GM18498 (cell line): Measurements from ENCODE around the gene STS.
A peak's percentile ranks its signal among the peaks of the same experiment; 100 is the strongest.

Experiments
- ATAC-seq: cut with Tn5 transposase; IDR thresholded peaks from one replicate; pipeline ENCODE4 v1.9.1; 2021; ENCODE audit warnings: mild to moderate bottlenecking, moderate library complexity; ENCODE audit not compliant: unreplicated experiment

STS gene

GRCh38 chrX:7139202-7140081 lies 8.1 kb upstream of the STS start:
- no peak for ATAC-seq

- no peak for ATAC-seq
Measured at GRCh38 chrX:7143076-7143475, 4.4 kb upstream of the STS start.

GRCh38 chrX:7143941-7144525 lies 3.5 kb upstream of the STS start:
- no peak for ATAC-seq

GRCh38 chrX:7145454-7145853 lies 2.1 kb upstream of the STS start:
- no peak for ATAC-seq

GRCh38 chrX:7146020-7146702 lies 1.4 kb upstream of the STS start:
- ATAC-seq, result no peak

GRCh38 chrX:7146703-7147412 lies 654 bp upstream of the STS start:
- peak; percentile 5 for ATAC-seq

GRCh38 chrX:7147978-7148854 lies 704 bp downstream of the STS start, which contains the start of gene PUDP:
PUDP (minus strand) TSS chrX:7148153; CDS start chrX:7148113, 40 bp downstream.
- peak; percentile 86 for ATAC-seq

- no peak for ATAC-seq
Measured at GRCh38 chrX:7149411-7149810, 1.9 kb downstream of the STS start.

- no peak for ATAC-seq
Measured at GRCh38 chrX:7153231-7153630, 5.7 kb downstream of the STS start.

- no peak for ATAC-seq
Measured at GRCh38 chrX:7154041-7154597, 6.6 kb downstream of the STS start.

- ATAC-seq, result no peak
Measured at GRCh38 chrX:7155163-7155562, 7.7 kb downstream of the STS start.

GRCh38 chrX:7156879-7157278 lies 9.4 kb downstream of the STS start:
- no peak for ATAC-seq

- ATAC-seq, result no peak
Measured at GRCh38 chrX:7158468-7158990, 11.0 kb downstream of the STS start.

GRCh38 chrX:7159149-7159861 lies 11.8 kb downstream of the STS start:
- no peak for ATAC-seq

GRCh38 chrX:7163146-7163677 lies 15.7 kb downstream of the STS start:
- no peak for ATAC-seq

GRCh38 chrX:7164174-7164573 lies 16.7 kb downstream of the STS start:
- ATAC-seq, result no peak

GRCh38 chrX:7168371-7168770 lies 20.9 kb downstream of the STS start:
- ATAC-seq, result no peak

GRCh38 chrX:7169627-7170026 lies 22.1 kb downstream of the STS start:
- no peak for ATAC-seq

- ATAC-seq, result no peak
Measured at GRCh38 chrX:7170898-7171297, 23.4 kb downstream of the STS start.
